ENCODE data around the gene CDKAL1.
"Not testable (repeated sequence)": the region's sequence is repeated elsewhere in the genome, so short reads cannot be mapped to it uniquely, and the experiment has no call there.

DNA sequence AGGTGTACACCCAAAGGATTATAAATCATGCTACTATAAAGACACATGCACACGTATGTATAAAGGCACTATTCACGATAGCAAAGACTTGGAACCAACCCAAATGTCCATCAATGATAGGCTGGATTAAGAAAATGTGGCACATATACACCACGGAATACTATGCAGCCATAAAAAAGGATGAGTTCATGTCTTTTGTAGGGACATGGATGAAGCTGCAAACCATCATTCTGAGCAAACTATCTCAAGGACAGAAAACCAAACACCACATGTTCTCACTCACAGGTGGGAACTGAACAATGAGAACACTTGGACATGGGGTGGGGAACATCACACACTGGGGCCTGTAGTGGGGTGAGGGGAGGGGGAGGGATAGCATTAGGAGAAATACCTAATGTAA lies 9.0 kb upstream of the CDKAL1 start:
- TF ChIP-seq, protein P1, sequence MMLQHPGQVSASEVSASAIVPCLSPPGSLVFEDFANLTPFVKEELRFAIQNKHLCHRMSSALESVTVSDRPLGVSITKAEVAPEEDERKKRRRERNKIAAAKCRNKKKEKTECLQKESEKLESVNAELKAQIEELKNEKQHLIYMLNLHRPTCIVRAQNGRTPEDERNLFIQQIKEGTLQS (CRISPR knock-in tag; conservative IDR thresholded peaks at IDR 0.05): not testable (repeated sequence)
- TF ChIP-seq USF1, TP53, CREM, ZBTB43, MYBL2 (CRISPR knock-in tag; IDR thresholded peaks at IDR 0.05): not testable (repeated sequence)
- TF ChIP-seq, protein P2, sequence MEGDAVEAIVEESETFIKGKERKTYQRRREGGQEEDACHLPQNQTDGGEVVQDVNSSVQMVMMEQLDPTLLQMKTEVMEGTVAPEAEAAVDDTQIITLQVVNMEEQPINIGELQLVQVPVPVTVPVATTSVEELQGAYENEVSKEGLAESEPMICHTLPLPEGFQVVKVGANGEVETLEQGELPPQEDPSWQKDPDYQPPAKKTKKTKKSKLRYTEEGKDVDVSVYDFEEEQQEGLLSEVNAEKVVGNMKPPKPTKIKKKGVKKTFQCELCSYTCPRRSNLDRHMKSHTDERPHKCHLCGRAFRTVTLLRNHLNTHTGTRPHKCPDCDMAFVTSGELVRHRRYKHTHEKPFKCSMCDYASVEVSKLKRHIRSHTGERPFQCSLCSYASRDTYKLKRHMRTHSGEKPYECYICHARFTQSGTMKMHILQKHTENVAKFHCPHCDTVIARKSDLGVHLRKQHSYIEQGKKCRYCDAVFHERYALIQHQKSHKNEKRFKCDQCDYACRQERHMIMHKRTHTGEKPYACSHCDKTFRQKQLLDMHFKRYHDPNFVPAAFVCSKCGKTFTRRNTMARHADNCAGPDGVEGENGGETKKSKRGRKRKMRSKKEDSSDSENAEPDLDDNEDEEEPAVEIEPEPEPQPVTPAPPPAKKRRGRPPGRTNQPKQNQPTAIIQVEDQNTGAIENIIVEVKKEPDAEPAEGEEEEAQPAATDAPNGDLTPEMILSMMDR (IDR thresholded peaks at IDR 0.05): not testable (repeated sequence)
